Smooth muscle cell (in vitro differentiated cells): Measurements from ENCODE around the gene PBX1. TPM values are rescaled to one million over a fixed set of nuclear protein-coding genes. Genes with fewer than 3 reads are reported as not detected.

Experiments used
- DNase-seq: peaks from one replicate; lab custom pipeline; 2025; ENCODE audit not compliant: unreplicated experiment; lab: John Stamatoyannopoulos, UW
- H2AFZ ChIP-seq: fragments of 200-600 bp; sonication (generic); 2 replicates; pipeline ENCODE4 v1.6.0; 2016; ENCODE audit warnings: antibody characterized with exemption, low read depth, mild to moderate bottlenecking
- H3F3A ChIP-seq: fragments of 200-600 bp; sonication (generic); 2 replicates; pipeline ENCODE4 v1.6.0; 2017; ENCODE audit warnings: antibody characterized with exemption, low read depth
- H3K27ac ChIP-seq: fragments of 200-600 bp; sonication (generic); 2 replicates; pipeline ENCODE4 v1.5.1; 2016; ENCODE audit warnings: low read depth, mild to moderate bottlenecking
- H3K27me3 ChIP-seq: fragments of 200-600 bp; sonication (generic); 2 replicates; pipeline ENCODE4 v1.6.1; 2016; ENCODE audit warnings: low read depth, mild to moderate bottlenecking
- H3K36me3 ChIP-seq: fragments of 200-600 bp; sonication (generic); 2 replicates; pipeline ENCODE4 v1.5.1; 2016; ENCODE audit warnings: low read depth
- H3K4me1 ChIP-seq: fragments of 200-600 bp; sonication (generic); 2 replicates; pipeline ENCODE4 v1.5.1; 2016; ENCODE audit warnings: low read depth
- H3K4me2 ChIP-seq: fragments of 200-600 bp; sonication (generic); 2 replicates; pipeline ENCODE4 v1.6.0; 2016; ENCODE audit warnings: mild to moderate bottlenecking
- H3K4me3 ChIP-seq: fragments of 200-600 bp; sonication (generic); 2 replicates; pipeline ENCODE4 v1.5.1; 2016; ENCODE audit warnings: mild to moderate bottlenecking
- H3K79me2 ChIP-seq: fragments of 200-600 bp; sonication (generic); 2 replicates; pipeline ENCODE4 v1.6.0; 2016; ENCODE audit warnings: low read depth, mild to moderate bottlenecking
- H3K9ac ChIP-seq: fragments of 200-600 bp; sonication (generic); 2 replicates; pipeline ENCODE4 v1.6.0; 2016; ENCODE audit warnings: low read depth
- H3K9me3 ChIP-seq: fragments of 200-600 bp; sonication (generic); replicated peaks from 2 replicates; pipeline ENCODE4 v1.5.1; 2016; ENCODE audit warnings: low read depth
- H4K20me1 ChIP-seq: fragments of 200-600 bp; sonication (generic); 2 replicates; pipeline ENCODE4 v1.6.0; 2016; ENCODE audit warnings: low read depth
- CTCF ChIP-seq: fragments of 200-600 bp; sonication (generic); IDR thresholded peaks from 2 replicates; pipeline ENCODE4 v1.5.1; 2017; ENCODE audit warnings: borderline replicate concordance, mild to moderate bottlenecking, antibody characterized with exemption; ENCODE audit not compliant: insufficient read depth, poor library complexity, severe bottlenecking
- WGBS: methylation state at CpG from one replicate; pipeline ENCODE4 v1.1.7; 2016; ENCODE audit warnings: low lambda C conversion rate; 5-methylcytosine and 5-hydroxymethylcytosine counted together
- polyA plus RNA-seq: library from polyadenylated mRNA; unstranded; fragments of >200 nt; fragmentation: Nextera tagmentation; extraction: Ambion mirVana; gene quantifications from 2 replicates; pipeline ENCODE4 v1.2.1, GENCODE V29; 2016
- total RNA-seq: library from RNA; depleted of rRNA; stranded (reverse); fragments of >200 nt; gene quantifications from 2 replicates; pipeline ENCODE4 v1.2.3, GENCODE V29; 2014

The PBX1 gene
- total and polyA plus RNA-seq, 2 experiments from 2014 or later = 8.1 to 70.8 TPM

- DNase-seq = no peak
- H3K79me2 ChIP-seq = peaks cover 31% of the 10 kb centered on the region
- H3K27ac ChIP-seq = peak overlapping the region; percentile 22
- no peak overlapping the region for H3K4me3 ChIP-seq
- no peaks in the 10 kb centered on the region for H3K27me3 ChIP-seq
- H4K20me1 ChIP-seq = no peaks in the 10 kb centered on the region
- no peak overlapping the region for H3K4me2 ChIP-seq
- 92% methylated on average over 4 of the region's 4 CpGs for WGBS
- no peaks in the 10 kb centered on the region for H3K9me3 ChIP-seq
- peaks cover 3% of the 10 kb centered on the region for H3F3A ChIP-seq
- H3K9ac ChIP-seq = no peak overlapping the region
- no peaks in the 10 kb centered on the region for H3K36me3 ChIP-seq
- peaks cover 20% of the 10 kb centered on the region for H3K4me1 ChIP-seq
- no peak overlapping the region for H2AFZ ChIP-seq
- TF ChIP-seq CTCF = no peak
Observed at GRCh38 chr1:164733734-164734133, 174.8 kb downstream of the PBX1 start.

GRCh38 chr1:164735315-164736052, 176.5 kb downstream of the PBX1 start:
- Histone ChIP-seq H2AFZ (no peak overlapping the region), H3K27ac (peak overlapping the region; percentile 39)

GRCh38 chr1:164736137-164736536, 177.2 kb downstream of the PBX1 start:
- no peak for DNase-seq
- Histone ChIP-seq H3K4me3 (no peak overlapping the region), H3F3A (no peaks in the 10 kb centered on the region), H4K20me1 (no peaks in the 10 kb centered on the region), H3K4me1 (peaks cover 11% of the 10 kb centered on the region), H3K79me2 (peaks cover 29% of the 10 kb centered on the region), H3K27ac (peak overlapping the region; percentile 39), H3K4me2 (peak overlapping the region; percentile 12), H3K27me3 (no peaks in the 10 kb centered on the region), H3K9me3 (no peaks in the 10 kb centered on the region), H3K9ac (no peak overlapping the region), H2AFZ (no peak overlapping the region), H3K36me3 (no peaks in the 10 kb centered on the region)
- 80% methylated on average over 8 of the region's 8 CpGs for WGBS
- no peak for TF ChIP-seq CTCF

More at GRCh38 chr1:164735315-164736052, 176.5 kb downstream of the PBX1 start:
- WGBS = 59% methylated on average over 7 of the region's 7 CpGs
- no peaks in the 10 kb centered on the region for H3K36me3 ChIP-seq
- TF ChIP-seq CTCF = no peak
- H3K79me2 ChIP-seq = peaks cover 28% of the 10 kb centered on the region
- H4K20me1 ChIP-seq = no peaks in the 10 kb centered on the region
- no peaks in the 10 kb centered on the region for H3K27me3 ChIP-seq
- DNase-seq = no peak
- no peak overlapping the region for H3K9ac ChIP-seq
- H3K9me3 ChIP-seq = no peaks in the 10 kb centered on the region
- H3K4me1 ChIP-seq = peaks cover 16% of the 10 kb centered on the region
- peak overlapping the region; percentile 12 for H3K4me2 ChIP-seq
- H3K4me3 ChIP-seq = no peak overlapping the region
- no peaks in the 10 kb centered on the region for H3F3A ChIP-seq

- peak overlapping the region; percentile 23 for H3K27ac ChIP-seq
Observed at GRCh38 chr1:164739189-164739588, 180.2 kb downstream of the PBX1 start.

More at GRCh38 chr1:164739189-164739588, 180.2 kb downstream of the PBX1 start:
- DNase-seq = no peak
- TF ChIP-seq CTCF = no peak
- Histone ChIP-seq H4K20me1 (no peaks in the 10 kb centered on the region), H3K27me3 (no peaks in the 10 kb centered on the region), H3F3A (no peaks in the 10 kb centered on the region), H3K4me3 (no peak overlapping the region), H3K79me2 (peaks cover 44% of the 10 kb centered on the region), H3K4me2 (no peak overlapping the region), H3K9ac (no peak overlapping the region), H3K9me3 (no peaks in the 10 kb centered on the region), H3K36me3 (no peaks in the 10 kb centered on the region), H3K4me1 (peaks cover 11% of the 10 kb centered on the region), H2AFZ (no peak overlapping the region)
- WGBS = 88% methylated on average over 10 of the region's 10 CpGs
